Ovary (tissue), 9 donors: ENCODE results near the gene EIF3K. TPM values are rescaled to one million over a fixed set of nuclear protein-coding genes. Genes with fewer than 3 reads are reported as not detected.

Experiments
- DNase-seq, 5 donors: peaks; one replicate each; pipeline ENCODE4 v3.0.0-alpha.2; 2019 to 2020
- H3K27ac ChIP-seq, 2 donors: fragments of 200-600 bp; one replicate each; pipeline versions ENCODE4 v1.5.1 to v1.8.0; 2019 to 2022
- H3K27me3 ChIP-seq: fragments of 200-600 bp; one replicate; pipeline ENCODE4 v1.8.0; 2022
- H3K36me3 ChIP-seq: fragments of 200-600 bp; sonication (generic); one replicate; pipeline ENCODE4 v1.5.1; 2019
- H3K4me1 ChIP-seq: one replicate; pipeline ENCODE4 v1.8.1; 2013; ENCODE audit warnings: mild to moderate bottlenecking, moderate library complexity; ENCODE audit not compliant: insufficient read depth
- H3K4me3 ChIP-seq: fragments of 200-600 bp; sonication (generic); one replicate; pipeline ENCODE4 v1.5.1; 2017
- H3K9me3 ChIP-seq, 2 donors: fragments of 200-600 bp in 1 of 2; sonication (generic) in 1 of 2; one replicate each; pipeline versions ENCODE4 v1.5.1 to v1.8.1; 2013 to 2019; ENCODE audit warnings: mild to moderate bottlenecking in 1 of 2, moderate library complexity in 1 of 2
- CTCF ChIP-seq, 3 donors: fragments of 450-650 bp in 2 of 3; fragments of 200-600 bp in 1 of 3; IDR thresholded peaks; one replicate each; pipeline versions ENCODE4 v1.5.1 to v1.8.0; 2016 to 2022; ENCODE audit warnings: antibody characterized with exemption in 3 of 3, mild to moderate bottlenecking in 1 of 3
- EP300 ChIP-seq: sonication (generic); formaldehyde crosslinking; IDR thresholded peaks from one replicate; pipeline ENCODE4 v1.6.1; 2017; ENCODE audit warnings: antibody characterized with exemption
- POLR2A ChIP-seq: fragments of 450-650 bp; IDR thresholded peaks from one replicate; pipeline ENCODE4 v1.6.1; 2017; ENCODE audit warnings: antibody characterized with exemption, mild to moderate bottlenecking, moderate library complexity
- WGBS, 3 donors: extraction: QIAGEN DNeasy Blood & Tissue Kit in 1 of 3; methylation state at CpG; one replicate each; pipeline versions ENCODE4 v1.1.5 to v1.1.7; 2013 to 2017; 5-methylcytosine and 5-hydroxymethylcytosine counted together
- intact Hi-C, 4 donors: fragments of 100-400 bp; cut with DNase I; formaldehyde crosslinking; loops; one replicate each; pipeline versions ENCODE4 v1.11.0 to v1.15.1; 2022 to 2023
- polyA plus RNA-seq, 2 donors: library from polyadenylated mRNA; stranded (reverse); fragments of 200-250 nt in 1 of 2; fragments of 350-450 nt in 1 of 2; fragmentation: Illumina TruSeq in 1 of 2; extraction: RNeasy Lipid Tissue Mini Kit (QIAGEN cat#74804) in 1 of 2; gene quantifications; one replicate each; pipeline ENCODE4 v1.2.3, GENCODE V29; 2013 to 2014
- total RNA-seq, 7 donors: library from RNA; depleted of rRNA in 2 of 7; stranded (reverse); fragments of >200 nt in 2 of 7; fragmentation: NEBNext Ultra II Directional in 3 of 7; extraction: Animal tissue kit (Norgen Biotek cat#: 25700) in 3 of 7; gene quantifications; one replicate each; pipeline versions ENCODE4 v1.1.0 to v1.2.4, GENCODE V29; 2016 to 2023
- donor health status: DM: no; HTN: no; CAD: no; lungs with moderate emphysema.
- donor health status: DM: no; HTN: no; CAD: no.
- donor health status: Bipolar disorder and iron deficiency.
- donor health status: DM: yes; HTN: yes; CAD: no.
- donor health status: DM: no; HTN: no; CAD: no.
- donor health status: DM: yes; HTN: yes; CAD: no.

EIF3K gene
- total and polyA plus RNA-seq, 9 donors, result 215 to 527 (median 267) TPM

GRCh38 chr19:38665950-38666662, 47.1 kb downstream of the EIF3K start:
- Histone ChIP-seq H3K27ac (peak overlapping the region; percentile 61 to 66), H3K4me3 (no peak overlapping the region), H3K36me3 (no peaks in the 10 kb centered on the region), H3K4me1 (peaks cover 44% of the 10 kb centered on the region), H3K9me3 (no peaks in the 10 kb centered on the region), H3K27me3 (no peaks in the 10 kb centered on the region)
- TF ChIP-seq CTCF (IDR thresholded peaks at IDR 0.05), result no peak
- no peak for TF ChIP-seq EP300
- intact Hi-C loops, result no loop called here
- 32 to 42% (median 38%) methylated on average over 19 of the region's 19 CpGs for WGBS, 3 donors
- peak in 4 of 5 donors; percentile 58 to 77 (median 67) for DNase-seq

- Histone ChIP-seq H3K4me3 (no peak overlapping the region), H3K27ac (peak overlapping the region; percentile 61 to 66), H3K9me3 (no peaks in the 10 kb centered on the region), H3K27me3 (no peaks in the 10 kb centered on the region), H3K4me1 (peaks cover 47% of the 10 kb centered on the region), H3K36me3 (no peaks in the 10 kb centered on the region)
- WGBS, 3 donors, result 21 to 29% (median 23%) methylated on average over 10 of the region's 10 CpGs
- peak in 1 of 5 donors; percentile 59 for DNase-seq
- intact Hi-C loops, result no loop called here
- no peak for TF ChIP-seq EP300
- no peak for TF ChIP-seq POLR2A
- TF ChIP-seq CTCF (IDR thresholded peaks at IDR 0.05), result no peak
Observed at GRCh38 chr19:38666663-38667511, 47.9 kb downstream of the EIF3K start.

GRCh38 chr19:38667661-38668171, 48.7 kb downstream of the EIF3K start:
- Histone ChIP-seq H3K27me3 (no peaks in the 10 kb centered on the region), H3K9me3 (no peaks in the 10 kb centered on the region), H3K27ac (peak overlapping the region; percentile 61 to 66), H3K4me1 (peaks cover 47% of the 10 kb centered on the region), H3K36me3 (no peaks in the 10 kb centered on the region), H3K4me3 (no peak overlapping the region)
- intact Hi-C loops, result no loop called here
- no peak for TF ChIP-seq POLR2A
- no peak for TF ChIP-seq CTCF (IDR thresholded peaks at IDR 0.05)
- TF ChIP-seq EP300, result no peak
- WGBS, 3 donors, result 22 to 35% (median 28%) methylated on average over 8 of the region's 8 CpGs
- no peak for DNase-seq

GRCh38 chr19:38669552-38669951, 50.6 kb downstream of the EIF3K start:
- TF ChIP-seq POLR2A (no peak), CTCF (IDR thresholded peaks at IDR 0.05) (no peak), EP300 (no peak)
- intact Hi-C loops, result no loop called here
- H3K36me3 ChIP-seq, result no peaks in the 10 kb centered on the region
- 79 to 84% (median 81%) methylated on average over 5 of the region's 5 CpGs for WGBS, 3 donors
- peaks cover 39% of the 10 kb centered on the region for H3K4me1 ChIP-seq
- no peaks in the 10 kb centered on the region for H3K27me3 ChIP-seq
- no peak overlapping the region for H3K27ac ChIP-seq
- H3K9me3 ChIP-seq, result no peaks in the 10 kb centered on the region
- H3K4me3 ChIP-seq, result no peak overlapping the region
- DNase-seq, result no peak
